Fibroblast of skin of left biceps (primary cell): ENCODE results near the gene PCDHA5.
"Not testable (repeated sequence)": the region's sequence is repeated elsewhere in the genome, so short reads cannot be mapped to it uniquely, and the experiment has no call there.

ENCODE experiments used
- DNase-seq, 2 experiments: peaks; one replicate each; pipeline ENCODE4 v3.0.0-alpha.2; 2013; ENCODE audit warnings: low read depth in 2 of 2

Gene PCDHA5

GRCh38 chr5:140821375-140822280 is at the start of gene PCDHA5:
TSS of gene PCDHA5 (plus strand) at chr5:140821613.
- DNase-seq = no peak

DNA sequence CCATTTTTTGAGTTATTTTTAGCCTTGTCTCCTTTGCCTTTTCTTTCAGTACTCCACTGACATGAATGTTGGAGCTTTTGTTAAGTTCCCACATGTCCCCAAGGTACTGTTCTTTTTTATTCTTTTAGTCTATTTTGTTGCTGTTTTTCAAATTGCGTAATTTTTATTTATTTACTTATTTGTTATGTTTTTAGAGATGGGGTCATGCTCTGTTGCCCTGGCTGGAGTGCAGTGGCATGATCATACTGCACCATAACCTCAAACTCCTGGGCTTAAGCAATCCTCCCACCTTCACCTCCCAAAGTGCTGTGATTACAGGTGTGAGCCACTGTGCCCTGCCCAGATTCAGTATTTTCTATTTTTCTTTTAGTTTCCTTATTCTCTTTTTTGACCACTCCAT is 40.9 kb upstream of the PCDHA5 start:
- no peak for DNase-seq

DNA sequence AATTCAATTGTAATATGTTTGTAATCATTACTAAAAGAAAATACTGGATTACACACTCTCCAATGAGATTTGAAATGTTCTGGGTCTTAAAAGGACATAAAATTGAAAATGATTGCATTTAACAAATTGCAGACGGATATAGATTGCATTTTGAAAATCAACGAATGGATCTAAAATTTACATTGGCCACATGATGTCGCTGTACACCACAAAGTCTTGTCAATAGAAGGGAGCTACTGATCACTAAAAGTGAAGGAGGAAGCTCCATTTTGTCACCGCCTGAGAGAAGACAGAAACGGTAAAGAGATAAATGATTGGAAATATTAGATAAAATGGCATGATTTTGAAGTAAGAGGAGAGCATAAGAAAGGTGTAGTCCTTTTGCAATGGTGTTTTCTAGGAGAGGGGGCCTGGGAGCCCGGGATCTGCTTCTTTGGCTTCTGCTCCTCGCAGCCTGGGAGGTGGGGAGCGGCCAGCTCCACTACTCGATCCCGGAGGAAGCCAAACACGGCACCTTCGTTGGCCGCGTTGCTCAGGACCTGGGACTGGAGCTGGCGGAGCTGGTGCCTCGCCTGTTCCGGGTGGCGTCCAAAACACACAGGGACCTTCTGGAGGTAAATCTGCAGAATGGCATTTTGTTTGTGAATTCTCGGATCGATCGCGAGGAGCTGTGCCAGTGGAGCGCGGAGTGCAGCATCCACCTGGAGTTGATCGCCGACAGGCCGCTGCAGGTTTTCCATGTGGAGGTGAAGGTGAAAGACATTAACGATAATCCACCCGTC is 35.3 kb upstream of the PCDHA5 start, which contains the start of gene PCDHA1:
TSS of gene PCDHA1 (plus strand) at position 236 of the 782 bp plus-strand sequence.
- no peak for DNase-seq

GRCh38 chr5:140787422-140787821 is 34.0 kb upstream of the PCDHA5 start:
- not testable (repeated sequence) for DNase-seq

GRCh38 chr5:140787849-140788504 is 33.4 kb upstream of the PCDHA5 start:
- not testable (repeated sequence) for DNase-seq

- DNase-seq = no peak
These were observed 30.3 kb upstream of the PCDHA5 start for GRCh38 chr5:140791089-140791488.

- DNase-seq = no peak
These were observed 26.7 kb upstream of the PCDHA5 start, which contains the start of gene PCDHA2 for GRCh38 chr5:140794595-140795258. TSS of gene PCDHA2 (plus strand) at chr5:140794852.

- no peak for DNase-seq
These were observed 26.2 kb upstream of the PCDHA5 start for GRCh38 chr5:140795259-140795641.

DNA sequence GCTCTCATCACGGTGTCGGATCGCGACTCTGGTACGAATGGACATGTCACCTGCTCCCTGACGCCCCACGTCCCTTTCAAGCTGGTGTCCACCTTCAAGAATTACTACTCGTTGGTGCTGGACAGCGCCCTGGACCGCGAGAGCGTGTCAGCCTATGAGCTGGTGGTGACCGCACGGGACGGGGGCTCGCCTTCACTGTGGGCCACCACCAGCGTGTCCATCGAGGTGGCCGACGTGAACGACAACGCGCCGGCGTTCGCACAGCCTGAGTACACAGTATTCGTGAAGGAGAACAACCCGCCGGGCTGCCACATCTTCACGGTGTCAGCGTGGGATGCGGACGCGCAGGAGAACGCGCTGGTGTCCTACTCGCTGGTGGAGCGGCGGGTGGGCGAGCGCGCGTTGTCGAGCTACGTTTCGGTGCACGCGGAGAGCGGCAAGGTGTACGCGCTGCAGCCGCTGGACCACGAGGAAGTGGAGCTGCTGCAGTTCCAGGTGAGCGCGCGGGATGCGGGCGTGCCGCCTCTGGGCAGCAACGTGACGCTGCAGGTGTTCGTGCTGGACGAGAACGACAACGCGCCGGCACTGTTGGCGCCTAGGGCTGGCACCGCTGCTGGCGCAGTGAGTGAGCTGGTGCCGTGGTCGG is 25.2 kb upstream of the PCDHA5 start:
- DNase-seq = not testable (repeated sequence)

- no peak for DNase-seq
These were observed 24.7 kb upstream of the PCDHA5 start for GRCh38 chr5:140796718-140797095.

DNA sequence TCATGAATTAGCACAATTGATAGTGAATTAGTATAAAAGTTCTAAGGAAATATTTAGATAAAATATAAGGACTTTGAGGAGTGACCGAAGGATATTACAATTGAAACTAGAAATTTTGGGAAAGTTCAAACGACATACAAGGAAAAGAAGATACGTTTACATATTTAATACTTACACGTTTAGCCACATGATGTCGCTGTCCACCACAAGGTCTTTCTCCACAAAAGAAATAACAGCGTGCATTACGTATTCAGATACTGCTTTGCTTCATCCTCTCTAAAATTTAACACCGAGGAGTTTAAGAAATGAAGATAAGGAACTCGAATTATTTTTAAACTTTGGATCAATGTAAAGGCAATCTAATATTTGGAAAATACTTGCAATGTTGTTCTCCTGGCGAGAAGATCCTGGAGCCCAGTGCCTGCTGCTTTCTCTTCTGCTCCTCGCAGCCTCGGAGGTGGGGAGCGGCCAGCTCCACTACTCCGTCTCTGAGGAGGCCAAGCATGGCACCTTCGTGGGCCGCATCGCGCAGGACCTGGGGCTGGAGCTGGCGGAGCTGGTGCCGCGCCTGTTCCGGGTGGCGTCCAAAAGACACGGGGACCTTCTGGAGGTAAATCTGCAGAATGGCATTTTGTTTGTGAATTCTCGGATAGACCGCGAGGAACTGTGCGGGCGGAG is 20.5 kb upstream of the PCDHA5 start, which contains the start of gene PCDHA3:
TSS of gene PCDHA3 (plus strand) at position 242 of the 678 bp plus-strand sequence.
- DNase-seq = no peak

DNA sequence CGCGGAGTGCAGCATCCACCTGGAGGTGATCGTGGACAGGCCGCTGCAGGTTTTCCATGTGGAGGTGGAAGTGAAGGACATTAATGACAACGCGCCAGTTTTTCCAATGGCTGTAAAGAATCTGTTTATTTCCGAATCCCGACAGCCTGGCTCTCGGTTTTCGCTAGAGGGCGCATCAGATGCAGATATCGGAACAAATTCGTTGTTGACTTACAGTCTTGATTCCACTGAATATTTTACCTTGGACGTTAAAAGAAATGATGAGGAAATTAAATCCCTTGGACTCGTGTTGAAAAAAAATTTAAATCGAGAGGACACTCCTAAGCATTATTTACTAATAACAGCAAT is 19.9 kb upstream of the PCDHA5 start:
- no peak for DNase-seq

DNA sequence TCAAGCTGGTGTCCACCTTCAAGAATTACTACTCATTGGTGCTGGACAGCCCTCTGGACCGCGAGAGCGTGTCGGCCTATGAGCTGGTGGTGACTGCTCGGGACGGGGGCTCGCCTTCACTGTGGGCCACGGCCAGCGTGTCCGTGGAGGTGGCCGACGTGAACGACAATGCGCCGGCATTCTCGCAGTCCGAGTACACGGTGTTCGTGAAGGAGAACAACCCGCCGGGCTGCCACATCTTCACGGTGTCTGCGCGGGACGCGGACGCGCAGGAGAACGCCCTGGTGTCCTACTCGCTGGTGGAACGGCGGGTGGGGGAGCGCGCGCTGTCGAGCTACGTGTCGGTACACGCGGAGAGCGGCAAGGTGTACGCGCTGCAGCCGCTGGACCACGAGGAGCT is 19.0 kb upstream of the PCDHA5 start:
- DNase-seq = not testable (repeated sequence)

GRCh38 chr5:140802781-140803271 is 18.6 kb upstream of the PCDHA5 start:
- no peak for DNase-seq

DNA sequence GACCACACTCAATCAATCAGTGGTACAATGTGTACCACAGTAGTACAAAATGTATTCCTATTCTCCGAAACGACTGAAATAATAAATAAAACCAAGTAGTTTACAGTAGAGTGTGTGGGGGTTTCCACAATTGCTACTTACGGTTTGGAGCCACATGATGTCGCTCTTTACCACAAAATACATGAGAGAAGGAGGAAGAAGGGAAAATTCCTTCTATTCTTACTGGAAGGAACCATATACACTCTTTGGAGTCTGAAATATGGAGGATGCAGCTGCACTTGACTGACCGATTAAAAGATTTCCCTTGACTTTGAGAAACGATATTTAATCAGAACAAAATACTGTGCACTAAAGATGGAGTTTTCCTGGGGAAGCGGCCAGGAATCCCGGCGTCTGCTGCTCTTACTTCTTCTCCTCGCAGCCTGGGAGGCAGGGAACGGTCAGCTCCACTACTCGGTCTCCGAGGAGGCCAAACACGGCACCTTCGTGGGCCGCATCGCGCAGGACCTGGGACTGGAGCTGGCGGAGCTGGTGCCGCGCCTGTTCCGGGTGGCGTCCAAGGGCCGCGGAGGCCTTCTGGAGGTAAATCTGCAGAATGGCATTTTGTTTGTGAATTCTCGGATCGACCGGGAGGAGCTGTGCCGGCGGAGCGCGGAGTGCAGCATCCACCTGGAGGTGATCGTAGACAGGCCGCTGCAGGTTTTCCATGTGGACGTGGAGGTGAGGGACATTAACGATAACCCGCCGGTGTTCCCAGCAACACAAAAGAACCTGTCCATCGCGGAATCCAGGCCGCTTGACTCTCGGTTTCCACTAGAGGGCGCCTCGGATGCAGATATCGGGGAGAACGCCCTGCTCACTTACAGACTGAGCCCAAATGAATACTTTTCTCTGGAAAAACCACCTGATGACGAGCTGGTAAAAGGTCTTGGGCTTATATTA is 14.3 kb upstream of the PCDHA5 start, which contains the start of gene PCDHA4:
TSS of gene PCDHA4 (plus strand) at position 235 of the 942 bp plus-strand sequence.
- DNase-seq = no peak

DNA sequence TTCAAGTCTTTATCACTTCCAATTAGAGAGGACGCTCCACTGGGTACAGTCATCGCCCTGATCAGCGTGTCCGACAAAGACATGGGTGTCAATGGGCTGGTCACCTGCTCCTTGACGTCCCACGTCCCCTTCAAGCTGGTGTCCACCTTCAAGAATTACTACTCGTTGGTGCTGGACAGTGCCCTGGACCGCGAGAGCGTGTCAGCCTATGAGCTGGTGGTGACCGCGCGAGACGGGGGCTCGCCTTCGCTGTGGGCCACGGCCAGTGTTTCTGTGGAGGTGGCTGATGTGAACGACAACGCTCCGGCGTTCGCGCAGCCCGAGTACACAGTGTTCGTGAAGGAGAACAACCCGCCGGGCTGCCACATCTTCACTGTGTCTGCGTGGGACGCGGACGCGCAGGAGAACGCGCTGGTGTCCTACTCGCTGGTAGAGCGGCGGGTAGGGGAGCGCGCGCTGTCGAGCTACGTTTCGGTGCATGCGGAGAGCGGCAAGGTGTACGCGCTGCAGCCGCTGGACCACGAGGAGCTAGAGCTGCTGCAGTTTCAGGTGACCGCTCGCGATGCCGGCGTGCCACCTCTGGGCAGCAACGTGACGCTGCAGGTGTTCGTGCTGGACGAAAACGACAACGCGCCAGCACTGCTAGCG is 13.0 kb upstream of the PCDHA5 start:
- not testable (repeated sequence) for DNase-seq

GRCh38 chr5:140808889-140809291 is 12.5 kb upstream of the PCDHA5 start:
- DNase-seq = no peak

GRCh38 chr5:140822281-140822629 is 842 bp downstream of the PCDHA5 start:
- no peak for DNase-seq

- DNase-seq = not testable (repeated sequence)
These were observed 1.6 kb downstream of the PCDHA5 start for GRCh38 chr5:140822969-140823368.
